Measurements from ENCODE around the gene PPP1R2. TPM values are rescaled to one million over a fixed set of nuclear protein-coding genes. Genes with fewer than 3 reads are reported as not detected.
A peak's percentile ranks its signal among the peaks of the same experiment; 100 is the strongest.

Gene PPP1R2
- total and polyA plus RNA-seq, 2 of the 13 experiments (the other 11 are each of a cell fraction or from before 2014, with no cell fraction given): 36.5 to 86.5 TPM

GRCh38 chr3:195548501-195548900, 5.4 kb upstream of the PPP1R2 start (continued):
- TF ChIP-seq MLXIP (CRISPR knock-in tag; IDR thresholded peaks at IDR 0.05; ENCODE audit: borderline replicate concordance): no peak
- no peak for TF ChIP-seq ZNF674 (CRISPR knock-in tag; IDR thresholded peaks at IDR 0.05; ENCODE audit: low read depth)
- peak; percentile 49; the same call in 1 of the 2 replicates for TF ChIP-seq HNF4A (CRISPR knock-in tag; IDR thresholded peaks at IDR 0.05)
- no peak for TF ChIP-seq TMF1 (CRISPR knock-in tag; IDR thresholded peaks at IDR 0.05; ENCODE audit: low read depth)
- TF ChIP-seq RARA (CRISPR knock-in tag; IDR thresholded peaks at IDR 0.05): peak; percentile 19; the same call in 1 of the 2 replicates
- TF ChIP-seq ZNF704 (CRISPR knock-in tag; IDR thresholded peaks at IDR 0.05; ENCODE audit: borderline replicate concordance): no peak
- TF ChIP-seq GRHL1 (CRISPR knock-in tag; conservative IDR thresholded peaks at IDR 0.05): no peak
- no peak for TF ChIP-seq POGZ (CRISPR knock-in tag; IDR thresholded peaks at IDR 0.05)
- no peak for TF ChIP-seq ATAD3A (CRISPR knock-in tag; IDR thresholded peaks at IDR 0.05)
- 0 out of 2 replicates have a peak, but pooled peaks have one; percentile 8 for TF ChIP-seq TCF7L2 (IDR thresholded peaks at IDR 0.05; ENCODE audit: low read depth, low read length)
- TF ChIP-seq ZFAT (CRISPR knock-in tag; conservative IDR thresholded peaks at IDR 0.05): no peak
- TF ChIP-seq TEAD2 (CRISPR knock-in tag; IDR thresholded peaks at IDR 0.05): no peak
- no peak for TF ChIP-seq ZNF567 (CRISPR knock-in tag; IDR thresholded peaks at IDR 0.05; ENCODE audit: borderline replicate concordance)
- TF ChIP-seq ZNF441 (CRISPR knock-in tag; IDR thresholded peaks at IDR 0.05; ENCODE audit: borderline replicate concordance): no peak
- no peak for TF ChIP-seq KLF15 (CRISPR knock-in tag; IDR thresholded peaks at IDR 0.05; ENCODE audit: borderline replicate concordance)
- no peak for TF ChIP-seq ZBTB21 (CRISPR knock-in tag; IDR thresholded peaks at IDR 0.05)
- no peak for TF ChIP-seq ZBTB7A (CRISPR knock-in tag; IDR thresholded peaks at IDR 0.05)
- no peak for TF ChIP-seq CTCF (CRISPR knock-in tag; IDR thresholded peaks at IDR 0.05)
- TF ChIP-seq ZNF451 (CRISPR knock-in tag; IDR thresholded peaks at IDR 0.05): no peak
- TF ChIP-seq RFXANK (CRISPR knock-in tag; IDR thresholded peaks at IDR 0.05): no peak
- TF ChIP-seq NCOA2 (CRISPR knock-in tag; IDR thresholded peaks at IDR 0.05): peak; percentile 66; the same call in 1 of the 2 replicates
- TF ChIP-seq FOXM1 (CRISPR knock-in tag; IDR thresholded peaks at IDR 0.05): no peak
- TF ChIP-seq ZNF839 (CRISPR knock-in tag; IDR thresholded peaks at IDR 0.05; ENCODE audit: borderline replicate concordance): no peak
- TF ChIP-seq PHF20 (CRISPR knock-in tag; IDR thresholded peaks at IDR 0.05): no peak
- no peak for TF ChIP-seq ARNTL (CRISPR knock-in tag; IDR thresholded peaks at IDR 0.05)
